ENCODE measurements around the gene RYR2. TPM values are rescaled to one million over a fixed set of nuclear protein-coding genes. Genes with fewer than 3 reads are reported as not detected.

The RYR2 gene
- total RNA-seq, 2 experiments from 2014 or later = not detected

GRCh38 chr1:237183963-237184540 is 142.1 kb downstream of the RYR2 start:
- no peak overlapping the region for H2AFZ ChIP-seq (ENCODE audit: low read length)
- H3K4me1 ChIP-seq (ENCODE audit: insufficient read depth, low read length, poor library complexity, severe bottlenecking) = no peaks in the 10 kb centered on the region
- H3K4me3 ChIP-seq (ENCODE audit: low read depth, low read length, poor library complexity, severe bottlenecking) = no peak overlapping the region
- CTCF ChIA-PET (ENCODE audit: unreplicated experiment) = no interaction called here
- no peaks in the 10 kb centered on the region for H4K20me1 ChIP-seq (ENCODE audit: insufficient read depth, low read length)
- POLR2A ChIA-PET = no interaction called here
- H3K79me2 ChIP-seq (ENCODE audit: insufficient read depth, low read depth, low read length) = no peaks in the 10 kb centered on the region
- intact Hi-C loops (cut with micrococcal nuclease; ENCODE audit: unreplicated experiment) = no loop called here
- no peak overlapping the region for H3K27ac ChIP-seq (ENCODE audit: low read depth, low read length, poor library complexity, severe bottlenecking)
- H3K9me2 ChIP-seq (ENCODE audit: insufficient read depth, low read length) = no peaks in the 10 kb centered on the region
- H3K4me2 ChIP-seq (ENCODE audit: low read length) = no peak overlapping the region
- no peak for DNase-seq (ENCODE audit: low spot score)
- no peaks in the 10 kb centered on the region for H3K9me3 ChIP-seq (ENCODE audit: low read length)
- H3K36me3 ChIP-seq (ENCODE audit: insufficient read depth, low read length) = no peaks in the 10 kb centered on the region
- TF ChIP-seq EZH2phosphoT487 (IDR thresholded peaks at IDR 0.05; ENCODE audit: borderline replicate concordance, low read depth, low read length) (no peak), CTCF (conservative IDR thresholded peaks at IDR 0.05; ENCODE audit: low read length) (no peak)
- BruUV-seq (replicated peaks) = no TSS peak

- TF ChIP-seq CTCF (conservative IDR thresholded peaks at IDR 0.05; ENCODE audit: low read length) = no peak
- no peak for TF ChIP-seq EZH2phosphoT487 (IDR thresholded peaks at IDR 0.05; ENCODE audit: borderline replicate concordance, low read depth, low read length)
- no peaks in the 10 kb centered on the region for H4K20me1 ChIP-seq (ENCODE audit: insufficient read depth, low read length)
- no peaks in the 10 kb centered on the region for H3K9me2 ChIP-seq (ENCODE audit: insufficient read depth, low read length)
- no peaks in the 10 kb centered on the region for H3K36me3 ChIP-seq (ENCODE audit: insufficient read depth, low read length)
- no TSS peak for BruUV-seq (replicated peaks)
- H3K4me1 ChIP-seq (ENCODE audit: insufficient read depth, low read length, poor library complexity, severe bottlenecking) = no peaks in the 10 kb centered on the region
- ChIA-PET POLR2A (no interaction called here), CTCF (ENCODE audit: unreplicated experiment) (no interaction called here)
- H3K4me3 ChIP-seq (ENCODE audit: low read depth, low read length, poor library complexity, severe bottlenecking) = no peak overlapping the region
- H3K9me3 ChIP-seq (ENCODE audit: low read length) = no peaks in the 10 kb centered on the region
- no peak for DNase-seq (ENCODE audit: low spot score)
- H2AFZ ChIP-seq (ENCODE audit: low read length) = no peak overlapping the region
- no peak overlapping the region for H3K27ac ChIP-seq (ENCODE audit: low read depth, low read length, poor library complexity, severe bottlenecking)
- intact Hi-C loops (cut with micrococcal nuclease; ENCODE audit: unreplicated experiment) = no loop called here
- no peaks in the 10 kb centered on the region for H3K79me2 ChIP-seq (ENCODE audit: insufficient read depth, low read depth, low read length)
- H3K4me2 ChIP-seq (ENCODE audit: low read length) = no peak overlapping the region
Observed at GRCh38 chr1:237186675-237187074, 144.7 kb downstream of the RYR2 start.

- no peaks in the 10 kb centered on the region for H3K36me3 ChIP-seq (ENCODE audit: insufficient read depth, low read length)
- POLR2A ChIA-PET = no interaction called here
- no peak for TF ChIP-seq EZH2phosphoT487 (IDR thresholded peaks at IDR 0.05; ENCODE audit: borderline replicate concordance, low read depth, low read length)
- no peak for TF ChIP-seq CTCF (conservative IDR thresholded peaks at IDR 0.05; ENCODE audit: low read length)
Observed at GRCh38 chr1:237187842-237188241, 145.9 kb downstream of the RYR2 start.

More at GRCh38 chr1:237187842-237188241, 145.9 kb downstream of the RYR2 start:
- no peak overlapping the region for H2AFZ ChIP-seq (ENCODE audit: low read length)
- no peak overlapping the region for H3K27ac ChIP-seq (ENCODE audit: low read depth, low read length, poor library complexity, severe bottlenecking)
- no peak overlapping the region for H3K4me2 ChIP-seq (ENCODE audit: low read length)
- CTCF ChIA-PET (ENCODE audit: unreplicated experiment) = no interaction called here
- intact Hi-C loops (cut with micrococcal nuclease; ENCODE audit: unreplicated experiment) = no loop called here
- H3K9me3 ChIP-seq (ENCODE audit: low read length) = no peaks in the 10 kb centered on the region
- no TSS peak for BruUV-seq (replicated peaks)
- no peaks in the 10 kb centered on the region for H3K4me1 ChIP-seq (ENCODE audit: insufficient read depth, low read length, poor library complexity, severe bottlenecking)
- no peaks in the 10 kb centered on the region for H3K79me2 ChIP-seq (ENCODE audit: insufficient read depth, low read depth, low read length)
- H3K9me2 ChIP-seq (ENCODE audit: insufficient read depth, low read length) = no peaks in the 10 kb centered on the region
- no peak for DNase-seq (ENCODE audit: low spot score)
- H3K4me3 ChIP-seq (ENCODE audit: low read depth, low read length, poor library complexity, severe bottlenecking) = no peak overlapping the region
- no peaks in the 10 kb centered on the region for H4K20me1 ChIP-seq (ENCODE audit: insufficient read depth, low read length)
